A549 treated with AZD2906 at 1 μM for 4 hours (cell line): Measurements from ENCODE around the gene LRIG2. TPM values are rescaled to one million over a fixed set of nuclear protein-coding genes. Genes with fewer than 3 reads are reported as not detected.

Experiments
- total RNA-seq: library from RNA; stranded (reverse); fragments of 200-300 nt; extraction: Qiagen RNA extraction; gene quantifications from 5 replicates; pipeline ENCODE4 v1.2.3, GENCODE V29; 2022

Gene LRIG2, protein sequence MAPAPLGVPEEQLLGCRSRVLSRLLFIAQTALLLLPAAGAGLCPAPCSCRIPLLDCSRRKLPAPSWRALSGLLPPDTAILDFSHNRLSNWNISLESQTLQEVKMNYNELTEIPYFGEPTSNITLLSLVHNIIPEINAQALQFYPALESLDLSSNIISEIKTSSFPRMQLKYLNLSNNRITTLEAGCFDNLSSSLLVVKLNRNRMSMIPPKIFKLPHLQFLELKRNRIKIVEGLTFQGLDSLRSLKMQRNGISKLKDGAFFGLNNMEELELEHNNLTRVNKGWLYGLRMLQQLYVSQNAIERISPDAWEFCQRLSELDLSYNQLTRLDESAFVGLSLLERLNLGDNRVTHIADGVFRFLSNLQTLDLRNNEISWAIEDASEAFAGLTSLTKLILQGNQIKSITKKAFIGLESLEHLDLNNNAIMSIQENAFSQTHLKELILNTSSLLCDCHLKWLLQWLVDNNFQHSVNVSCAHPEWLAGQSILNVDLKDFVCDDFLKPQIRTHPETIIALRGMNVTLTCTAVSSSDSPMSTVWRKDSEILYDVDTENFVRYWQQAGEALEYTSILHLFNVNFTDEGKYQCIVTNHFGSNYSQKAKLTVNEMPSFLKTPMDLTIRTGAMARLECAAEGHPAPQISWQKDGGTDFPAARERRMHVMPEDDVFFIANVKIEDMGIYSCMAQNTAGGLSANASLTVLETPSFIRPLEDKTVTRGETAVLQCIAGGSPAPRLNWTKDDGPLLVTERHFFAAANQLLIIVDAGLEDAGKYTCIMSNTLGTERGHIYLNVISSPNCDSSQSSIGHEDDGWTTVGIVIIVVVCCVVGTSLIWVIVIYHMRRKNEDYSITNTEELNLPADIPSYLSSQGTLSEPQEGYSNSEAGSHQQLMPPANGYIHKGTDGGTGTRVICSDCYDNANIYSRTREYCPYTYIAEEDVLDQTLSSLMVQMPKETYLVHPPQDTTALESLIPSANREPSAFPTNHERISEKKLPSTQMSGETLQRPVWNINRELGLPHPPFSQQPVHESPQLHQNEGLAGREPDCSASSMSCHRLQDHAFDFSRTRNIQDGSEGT
- 2.7 to 3.7 TPM (median 3.5 TPM) in 5 replicates for total RNA-seq

GRCh38 chr1:113072757-113073478 is at the start of gene LRIG2:
Gene LRIG2 (plus strand): TSS chr1:113073198. CDS start chr1:113073407, 209 bp downstream.

Other genes starting within 250 kb of the LRIG2 start
- gene SLC16A1, start 117.0 kb upstream of the LRIG2 start, total RNA-seq, result 39.6 to 50.9 TPM (median 41.7 TPM) in 5 replicates